Ecto neural progenitor cell (in vitro differentiated cells): ENCODE measurements around the gene BRD9.
"Not testable (repeated sequence)": the region's sequence is repeated elsewhere in the genome, so short reads cannot be mapped to it uniquely, and the experiment has no call there.

ENCODE experiments used
- DNase-seq: peaks from one replicate; pipeline ENCODE4 v3.0.0-alpha.2; 2018; ENCODE audit warnings: low spot score

BRD9 gene

GRCh38 chr5:843926-844325, 48.7 kb downstream of the BRD9 start:
- not testable (repeated sequence) for DNase-seq

DNA sequence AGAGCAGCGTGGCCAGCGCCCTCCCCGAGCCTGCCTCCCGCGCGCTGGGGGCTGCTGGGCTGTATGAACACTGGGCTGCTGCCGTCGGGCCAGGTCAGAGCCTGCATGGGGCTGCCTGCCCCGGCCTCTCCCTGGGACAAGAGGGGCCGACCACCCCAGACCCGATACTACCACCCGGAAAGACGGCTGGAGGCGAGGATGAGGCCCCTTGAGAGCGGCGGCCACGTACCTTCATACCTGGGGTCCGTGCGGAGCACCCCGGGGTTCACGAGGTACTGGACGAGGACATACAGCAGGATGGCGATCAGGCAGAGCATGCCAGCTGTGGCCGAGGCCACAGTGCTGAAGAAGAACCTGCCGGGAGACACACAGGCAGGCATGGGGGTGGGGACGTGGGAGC, 49.2 kb downstream of the BRD9 start:
- DNase-seq, result not testable (repeated sequence)

DNA sequence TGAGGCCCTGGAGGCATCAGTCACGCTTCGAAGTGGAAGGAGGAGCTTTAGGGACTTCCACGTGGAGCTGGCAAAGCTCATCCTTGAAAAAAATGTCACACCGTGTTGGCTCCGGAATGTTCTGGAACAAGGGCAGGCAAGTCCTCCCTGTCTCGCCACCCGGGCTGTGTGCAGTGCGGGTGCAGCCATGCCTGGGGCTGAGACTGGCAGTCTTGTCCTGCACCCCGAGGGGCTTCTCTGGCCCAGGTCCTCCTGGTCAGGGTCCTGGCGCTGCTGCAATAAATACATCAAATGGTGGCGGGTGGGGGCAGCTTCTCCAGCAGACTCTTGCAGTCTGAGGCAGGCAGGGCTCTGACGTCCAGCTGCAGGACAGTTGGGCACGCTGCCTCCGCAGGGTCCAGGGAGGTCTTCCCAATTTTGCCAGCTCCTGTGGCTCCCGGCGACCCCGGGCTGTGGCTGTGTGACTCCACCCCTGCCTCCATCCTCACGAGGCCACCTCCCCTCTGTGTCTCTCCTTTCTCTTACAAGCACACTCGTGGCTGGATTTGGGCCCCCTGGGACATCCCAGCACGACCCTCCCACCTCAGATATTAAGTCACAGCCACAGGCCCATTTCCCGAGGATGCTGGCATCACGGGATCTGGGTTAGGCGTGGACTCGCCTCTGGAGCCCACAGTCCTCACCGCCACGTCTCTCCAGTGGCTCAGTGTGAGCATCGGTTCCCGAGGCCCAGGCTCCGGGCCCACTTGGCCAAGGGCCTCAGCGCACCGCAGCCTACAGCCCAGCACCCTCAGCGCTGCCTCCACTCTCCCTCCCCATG, 50.0 kb downstream of the BRD9 start:
- DNase-seq, result not testable (repeated sequence)

- DNase-seq, result not testable (repeated sequence)
These were observed 50.8 kb downstream of the BRD9 start for GRCh38 chr5:841531-842401.

DNA sequence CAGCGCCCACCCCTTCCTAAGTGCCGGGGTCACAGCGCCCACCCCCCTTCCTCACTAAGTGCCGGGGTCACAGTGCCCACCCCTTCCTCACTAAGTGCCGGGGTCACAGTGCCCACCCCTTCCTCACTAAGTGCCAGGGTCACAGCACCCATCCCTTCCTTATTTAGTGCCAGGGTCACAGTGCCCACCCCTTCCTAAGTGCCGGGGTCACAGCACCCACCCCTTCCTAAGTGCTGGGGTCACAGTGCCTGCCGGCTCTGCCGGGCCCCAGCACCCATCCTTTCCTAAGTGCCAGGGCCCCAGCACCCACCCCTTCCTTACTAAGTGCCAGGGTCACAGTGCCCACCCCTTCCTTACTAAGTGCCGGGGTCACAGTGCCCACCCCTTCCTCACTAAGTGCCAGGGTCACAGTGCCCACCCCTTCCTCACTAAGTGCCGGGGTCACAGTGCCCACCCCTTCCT, 51.6 kb downstream of the BRD9 start:
- DNase-seq, result not testable (repeated sequence)

DNA sequence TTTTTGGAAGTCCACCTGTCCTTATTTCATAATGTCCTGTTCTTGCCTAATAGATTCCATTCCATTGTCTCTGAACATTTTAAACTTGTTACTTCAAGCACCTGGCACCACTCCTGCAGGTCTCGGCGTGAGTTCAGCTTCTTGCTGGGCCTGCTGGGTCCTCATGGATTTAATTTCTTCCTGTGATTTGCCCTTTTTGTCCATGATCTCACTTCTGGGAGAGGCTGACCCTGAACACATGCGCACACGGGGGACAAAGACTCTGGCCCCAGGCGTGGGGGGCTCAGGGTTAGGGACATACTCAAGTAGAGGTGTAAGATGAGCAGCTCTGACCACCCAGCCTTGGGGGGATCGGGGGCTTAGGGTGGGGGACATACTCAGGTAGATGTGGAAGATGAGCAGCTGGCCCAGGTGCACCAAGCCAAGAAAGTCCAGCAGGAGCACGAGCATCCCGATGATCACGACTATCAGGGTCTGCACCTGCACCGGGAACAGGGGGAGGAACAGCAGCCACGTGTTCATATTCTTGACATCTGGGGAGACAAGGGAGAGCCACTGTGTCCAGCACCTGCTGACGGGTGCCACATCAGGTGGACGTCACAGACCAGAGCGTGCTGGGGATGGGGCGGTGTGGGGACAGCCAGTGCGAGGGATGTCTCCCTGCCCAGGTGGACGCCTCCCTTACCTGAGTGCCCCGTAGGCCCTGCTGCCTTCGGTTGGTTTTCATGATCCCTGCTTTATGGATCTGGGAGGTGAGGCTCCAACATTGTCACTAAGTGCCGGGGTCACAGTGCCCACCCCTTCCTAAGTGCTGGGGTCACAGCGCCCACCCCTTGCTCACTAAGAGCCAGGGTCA, 52.3 kb downstream of the BRD9 start:
- not testable (repeated sequence) for DNase-seq

GRCh38 chr5:838431-838851, 54.2 kb downstream of the BRD9 start:
- DNase-seq, result peak; percentile 52

DNA sequence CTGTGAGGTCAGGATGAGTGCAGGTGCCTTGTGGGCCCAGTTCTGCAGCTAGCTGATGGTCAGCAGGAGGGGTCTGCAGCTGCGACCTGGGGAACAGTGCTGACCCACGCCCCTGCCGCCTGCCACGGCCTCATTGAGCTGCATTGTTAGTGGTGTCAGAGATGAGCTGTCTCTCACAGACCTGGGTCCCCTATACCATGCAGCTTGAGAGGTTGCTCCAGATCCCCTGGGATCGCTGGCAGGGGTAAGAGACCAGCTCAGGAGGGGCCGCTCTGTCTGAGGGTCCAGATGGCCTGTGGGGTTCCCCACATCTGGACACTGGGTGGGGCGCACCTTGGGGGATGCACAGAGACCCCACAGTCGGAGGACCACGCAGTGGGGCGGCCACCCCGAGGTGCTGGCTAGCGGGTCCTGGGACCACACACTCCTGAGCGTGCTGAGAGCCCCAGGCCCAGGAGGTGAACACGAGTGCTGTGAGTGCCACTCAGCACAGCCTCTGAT, 54.9 kb downstream of the BRD9 start:
- DNase-seq, result peak; percentile 25

DNA sequence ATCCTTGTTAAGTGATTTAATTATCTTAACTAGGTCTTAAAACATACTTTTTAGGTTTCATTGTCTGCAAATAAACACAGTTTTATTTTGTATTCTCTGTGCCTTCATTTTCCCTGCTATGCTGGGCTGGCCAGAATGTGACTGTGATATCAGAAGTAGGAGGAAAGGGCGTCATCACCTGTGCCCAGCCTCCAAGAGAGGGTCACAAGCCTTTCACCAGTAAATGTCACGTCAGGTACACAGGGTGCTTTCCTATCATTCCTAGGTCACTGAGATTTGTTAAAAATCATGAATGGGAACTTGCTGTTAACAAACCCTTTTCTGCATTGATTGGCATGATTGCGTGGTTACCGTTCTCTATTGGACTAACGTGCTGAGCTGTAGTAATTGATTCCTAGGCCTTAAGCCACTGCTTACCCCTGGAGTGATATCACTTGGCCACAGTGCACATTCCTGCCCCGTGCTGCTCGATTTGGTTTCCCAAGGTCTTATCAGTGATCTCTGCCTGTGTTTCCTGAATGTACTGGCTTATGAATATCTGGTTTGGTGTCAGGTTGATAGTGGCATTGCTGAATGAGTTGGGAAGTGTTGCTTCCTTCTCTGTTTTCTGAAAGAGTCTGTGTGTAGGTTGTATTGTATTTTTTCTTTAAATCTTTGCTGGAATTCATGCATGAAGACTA, 56.5 kb downstream of the BRD9 start:
- not testable (repeated sequence) for DNase-seq

- not testable (repeated sequence) for DNase-seq
These were observed 58.6 kb downstream of the BRD9 start for GRCh38 chr5:834013-834412.

GRCh38 chr5:828194-828593, 64.4 kb downstream of the BRD9 start:
- not testable (repeated sequence) for DNase-seq

DNA sequence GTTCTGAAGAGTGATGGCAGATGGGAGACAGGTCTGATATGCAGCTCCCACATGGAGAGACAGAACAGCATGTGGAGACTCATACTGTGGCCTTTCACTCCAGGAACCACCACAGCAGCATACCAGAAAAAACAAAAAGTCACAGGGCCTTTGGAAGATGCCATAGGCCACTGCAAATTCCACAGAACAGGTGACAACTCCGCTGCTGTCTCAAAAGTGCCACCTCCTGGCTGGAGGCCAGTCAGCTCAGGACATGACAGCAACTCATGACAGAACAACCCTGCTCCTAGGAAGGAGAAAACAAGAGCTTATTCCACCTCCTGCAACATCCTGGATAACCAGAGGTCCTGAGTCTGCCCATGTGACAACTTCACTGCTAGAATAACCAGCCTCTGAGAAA, 67.1 kb downstream of the BRD9 start:
- peak; percentile 21 for DNase-seq

GRCh38 chr5:821504-821903, 71.1 kb downstream of the BRD9 start:
- DNase-seq, result no peak

GRCh38 chr5:820245-820644, 72.4 kb downstream of the BRD9 start:
- DNase-seq, result no peak

- DNase-seq, result peak; percentile 30
These were observed 73.5 kb downstream of the BRD9 start for GRCh38 chr5:819078-819477.

- DNase-seq, result no peak
These were observed 76.4 kb downstream of the BRD9 start for GRCh38 chr5:816176-816575.

- no peak for DNase-seq
These were observed 77.2 kb downstream of the BRD9 start for GRCh38 chr5:815449-815848.
